GM12878 (cell line): ENCODE results near the gene AFG1L. TPM values are rescaled to one million over a fixed set of nuclear protein-coding genes. Genes with fewer than 3 reads are reported as not detected.

Experiments used
- BACH1 ChIP-seq: fragments of 450-650 bp; IDR thresholded peaks from 2 replicates; pipeline ENCODE4 v1.6.1; 2017; ENCODE audit warnings: mild to moderate bottlenecking, borderline replicate concordance
- BRCA1 ChIP-seq: IDR thresholded peaks from 2 replicates; pipeline ENCODE4 v1.6.1; 2011; ENCODE audit warnings: low read depth, low read length, improper control_type of control experiment
- CHD2 ChIP-seq: IDR thresholded peaks from 2 replicates; pipeline ENCODE4 v1.6.1; 2011; ENCODE audit warnings: low read depth, low read length, improper control_type of control experiment, borderline replicate concordance
- IRF4 ChIP-seq: IDR thresholded peaks from 2 replicates; pipeline ENCODE4 v1.6.1; 2011; ENCODE audit warnings: low read depth, low read length
- KAT2A ChIP-seq: conservative IDR thresholded peaks from 2 replicates; pipeline ENCODE4 v1.6.1; 2011; ENCODE audit warnings: low read depth, low read length; ENCODE audit not compliant: control insufficient read depth
- KLF5 ChIP-seq: fragments of 450-650 bp; IDR thresholded peaks from 2 replicates; pipeline ENCODE4 v1.6.1; 2014; ENCODE audit warnings: mild to moderate bottlenecking; ENCODE audit not compliant: partially characterized antibody
- LARP7 ChIP-seq: fragments of 450-650 bp; IDR thresholded peaks from 2 replicates; pipeline ENCODE4 v1.6.1; 2017; ENCODE audit warnings: mild to moderate bottlenecking
- MTA2 ChIP-seq: fragments of 450-650 bp; IDR thresholded peaks from 2 replicates; pipeline ENCODE4 v1.6.1; 2016; ENCODE audit warnings: low read depth, mild to moderate bottlenecking, moderate library complexity
- MYC ChIP-seq: IDR thresholded peaks from 2 replicates; pipeline ENCODE4 v1.6.1; 2011; ENCODE audit warnings: mild to moderate bottlenecking, low read length, moderate library complexity, inconsistent platforms; ENCODE audit not compliant: insufficient read depth, insufficient replicate concordance, insufficient read length, severe bottlenecking
- POLR2A ChIP-seq: IDR thresholded peaks from 2 replicates; pipeline ENCODE4 v1.6.1; 2011; ENCODE audit warnings: low read depth, mild to moderate bottlenecking, low read length
- POLR2AphosphoS2 ChIP-seq: IDR thresholded peaks from 2 replicates; pipeline ENCODE4 v1.6.1; 2011; ENCODE audit warnings: low read depth, mild to moderate bottlenecking, low read length, improper control_type of control experiment, moderate library complexity
- POLR2AphosphoS5 ChIP-seq: IDR thresholded peaks from 2 replicates; pipeline ENCODE4 v1.6.1; 2011; ENCODE audit warnings: mild to moderate bottlenecking, low read length, inconsistent platforms
- RAD51 ChIP-seq: fragments of 450-650 bp; IDR thresholded peaks from 2 replicates; pipeline ENCODE4 v1.6.1; 2016; ENCODE audit warnings: moderate library complexity, mild to moderate bottlenecking, inconsistent platforms
- SP1 ChIP-seq: IDR thresholded peaks from one replicate; pipeline ENCODE4 v1.6.1; 2011; ENCODE audit warnings: low read depth, low read length
- TBL1XR1 ChIP-seq: IDR thresholded peaks from 2 replicates; pipeline ENCODE4 v1.6.1; 2012; ENCODE audit warnings: low read depth, low read length, improper control_type of control experiment
- YBX1 ChIP-seq: fragments of 450-650 bp; IDR thresholded peaks from 2 replicates; pipeline ENCODE4 v1.6.1; 2016; ENCODE audit warnings: antibody characterized with exemption
- ZNF217 ChIP-seq: fragments of 450-650 bp; IDR thresholded peaks from 2 replicates; pipeline ENCODE4 v1.6.1; 2017; ENCODE audit warnings: antibody characterized with exemption, mild to moderate bottlenecking
- ZNF24 ChIP-seq: fragments of 450-650 bp; IDR thresholded peaks from 2 replicates; pipeline ENCODE4 v1.6.1; 2017; ENCODE audit warnings: antibody characterized with exemption, mild to moderate bottlenecking
- ZZZ3 ChIP-seq: IDR thresholded peaks from 2 replicates; pipeline ENCODE4 v1.6.1; 2011; ENCODE audit warnings: low read depth; ENCODE audit not compliant: control insufficient read depth, insufficient read length
- polyA plus RNA-seq, 11 experiments: library from polyadenylated mRNA; depleted of rRNA in 4 of 11; unstranded in 6 of 11; stranded (reverse) in 5 of 11; fragments of >200 nt; fragmentation: Nextera tagmentation in 4 of 11; fragmentation: Illumina TruSeq in 1 of 11; extraction: Ambion mirVana in 4 of 11; extraction: Trizol in 1 of 11; gene quantifications; 1 replicate in 1 of 11; 2 replicates in 10 of 11; pipeline versions ENCODE4 v1.2.1 to v1.2.3, GENCODE V29; 2011 to 2016; ENCODE audit warnings: inconsistent platforms in 2 of 11, missing spikeins in 2 of 11, low read depth in 1 of 11
- total RNA-seq, 4 experiments: library from RNA; depleted of rRNA in 3 of 4; stranded (reverse); fragments of >200 nt in 3 of 4; fragmentation: Illumina TruSeq in 1 of 4; extraction: Trizol in 1 of 4; gene quantifications; 2 replicates each; pipeline versions ENCODE4 v1.2.1 to v1.2.3, GENCODE V29; 2013 to 2021
- TF ChIP-seq, protein P1 (sequence below): IDR thresholded peaks from 2 replicates; pipeline ENCODE4 v1.6.1; 2012; ENCODE audit warnings: low read length, inconsistent platforms
- TF ChIP-seq, protein P2 (sequence below): fragments of 150-350 bp; IDR thresholded peaks from 2 replicates; pipeline ENCODE4 v1.6.1; 2014; ENCODE audit warnings: mild to moderate bottlenecking, low read depth, low read length
- TF ChIP-seq, protein P3 (sequence below): IDR thresholded peaks from 2 replicates; pipeline ENCODE4 v1.6.1; 2011; ENCODE audit warnings: mild to moderate bottlenecking, low read depth, low read length, moderate library complexity; ENCODE audit not compliant: insufficient replicate concordance
- TF ChIP-seq, protein P4 (sequence below): fragments of 450-650 bp; IDR thresholded peaks from 2 replicates; pipeline ENCODE4 v1.6.1; 2018; ENCODE audit warnings: mild to moderate bottlenecking, low read depth, moderate library complexity; ENCODE audit not compliant: partially characterized antibody
- TF ChIP-seq, protein P5 (sequence below): fragments of 450-650 bp; IDR thresholded peaks from 2 replicates; pipeline ENCODE4 v1.6.1; 2016; ENCODE audit warnings: mild to moderate bottlenecking

The AFG1L gene
- total and polyA plus RNA-seq, 10 of the 15 experiments (the other 5 are each of a cell fraction or from before 2014, with no cell fraction given) = 2.3 to 9.0 (median 4.3) TPM

DNA sequence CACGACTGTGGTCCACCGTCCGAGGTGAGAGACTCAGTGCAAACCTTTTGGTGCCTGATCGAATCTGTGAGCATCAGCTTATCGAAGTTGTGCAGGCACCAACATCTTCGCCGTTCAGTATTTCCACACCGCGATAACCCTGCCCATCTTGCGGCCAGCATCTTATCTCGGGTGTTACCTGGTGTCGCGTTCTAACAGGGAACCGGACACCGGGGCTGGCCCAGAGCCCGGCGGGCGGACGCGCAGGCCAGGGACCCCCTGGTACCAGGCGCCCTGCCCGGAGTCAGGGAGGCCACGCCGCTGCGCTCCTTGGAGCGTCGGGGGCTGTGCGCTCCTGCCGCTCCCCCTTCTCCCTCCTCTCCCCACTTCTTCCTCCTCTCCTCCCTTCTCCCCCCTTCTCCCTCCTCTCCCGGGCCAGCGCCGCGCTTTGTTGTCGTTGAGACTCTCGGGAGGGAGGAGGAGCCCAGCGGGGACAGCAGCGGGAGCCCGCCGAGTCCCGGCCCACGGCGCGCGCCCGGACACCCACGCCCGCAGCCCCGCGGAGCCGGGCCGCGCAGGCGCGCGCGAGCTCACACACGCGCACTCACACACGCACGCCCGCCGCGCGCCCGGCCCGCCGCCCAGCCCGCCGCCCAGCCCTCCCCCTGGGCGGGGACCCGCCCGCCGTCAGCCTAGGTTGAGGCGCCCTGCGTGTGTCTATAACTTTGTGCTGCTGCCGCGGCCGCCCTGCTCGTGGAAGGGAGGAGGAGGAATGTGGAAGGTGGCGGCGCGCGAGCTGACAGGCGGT, 264.4 kb downstream of the AFG1L start (continued):
- TF ChIP-seq, protein P1, sequence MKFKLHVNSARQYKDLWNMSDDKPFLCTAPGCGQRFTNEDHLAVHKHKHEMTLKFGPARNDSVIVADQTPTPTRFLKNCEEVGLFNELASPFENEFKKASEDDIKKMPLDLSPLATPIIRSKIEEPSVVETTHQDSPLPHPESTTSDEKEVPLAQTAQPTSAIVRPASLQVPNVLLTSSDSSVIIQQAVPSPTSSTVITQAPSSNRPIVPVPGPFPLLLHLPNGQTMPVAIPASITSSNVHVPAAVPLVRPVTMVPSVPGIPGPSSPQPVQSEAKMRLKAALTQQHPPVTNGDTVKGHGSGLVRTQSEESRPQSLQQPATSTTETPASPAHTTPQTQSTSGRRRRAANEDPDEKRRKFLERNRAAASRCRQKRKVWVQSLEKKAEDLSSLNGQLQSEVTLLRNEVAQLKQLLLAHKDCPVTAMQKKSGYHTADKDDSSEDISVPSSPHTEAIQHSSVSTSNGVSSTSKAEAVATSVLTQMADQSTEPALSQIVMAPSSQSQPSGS = no peak
- TF ChIP-seq IRF4 (no peak), KLF5 (no peak), BACH1 (peak; percentile 88; the same call in 1 of the 2 replicates), RAD51 (no peak), ZNF217 (0 out of 2 replicates have a peak, but pooled peaks have one; percentile 24), POLR2A (peak; percentile 84), POLR2AphosphoS5 (peak; percentile 47), KAT2A (no peak), SP1 (peak; percentile 25), MTA2 (no peak), TBL1XR1 (no peak), MYC (no peak), POLR2AphosphoS2 (peak; percentile 34; the same call in 1 of the 2 replicates), ZZZ3 (no peak), ZNF24 (no peak), BRCA1 (no peak), LARP7 (no peak; the same call in 1 of the 2 replicates), CHD2 (peak; percentile 41; the same call in 1 of the 2 replicates), YBX1 (no peak)
- TF ChIP-seq, protein P2, sequence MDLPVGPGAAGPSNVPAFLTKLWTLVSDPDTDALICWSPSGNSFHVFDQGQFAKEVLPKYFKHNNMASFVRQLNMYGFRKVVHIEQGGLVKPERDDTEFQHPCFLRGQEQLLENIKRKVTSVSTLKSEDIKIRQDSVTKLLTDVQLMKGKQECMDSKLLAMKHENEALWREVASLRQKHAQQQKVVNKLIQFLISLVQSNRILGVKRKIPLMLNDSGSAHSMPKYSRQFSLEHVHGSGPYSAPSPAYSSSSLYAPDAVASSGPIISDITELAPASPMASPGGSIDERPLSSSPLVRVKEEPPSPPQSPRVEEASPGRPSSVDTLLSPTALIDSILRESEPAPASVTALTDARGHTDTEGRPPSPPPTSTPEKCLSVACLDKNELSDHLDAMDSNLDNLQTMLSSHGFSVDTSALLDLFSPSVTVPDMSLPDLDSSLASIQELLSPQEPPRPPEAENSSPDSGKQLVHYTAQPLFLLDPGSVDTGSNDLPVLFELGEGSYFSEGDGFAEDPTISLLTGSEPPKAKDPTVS = no peak
- TF ChIP-seq, protein P3, sequence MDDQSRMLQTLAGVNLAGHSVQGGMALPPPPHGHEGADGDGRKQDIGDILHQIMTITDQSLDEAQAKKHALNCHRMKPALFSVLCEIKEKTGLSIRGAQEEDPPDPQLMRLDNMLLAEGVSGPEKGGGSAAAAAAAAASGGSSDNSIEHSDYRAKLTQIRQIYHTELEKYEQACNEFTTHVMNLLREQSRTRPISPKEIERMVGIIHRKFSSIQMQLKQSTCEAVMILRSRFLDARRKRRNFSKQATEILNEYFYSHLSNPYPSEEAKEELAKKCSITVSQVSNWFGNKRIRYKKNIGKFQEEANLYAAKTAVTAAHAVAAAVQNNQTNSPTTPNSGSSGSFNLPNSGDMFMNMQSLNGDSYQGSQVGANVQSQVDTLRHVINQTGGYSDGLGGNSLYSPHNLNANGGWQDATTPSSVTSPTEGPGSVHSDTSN = peak; percentile 66
- TF ChIP-seq, protein P4, sequence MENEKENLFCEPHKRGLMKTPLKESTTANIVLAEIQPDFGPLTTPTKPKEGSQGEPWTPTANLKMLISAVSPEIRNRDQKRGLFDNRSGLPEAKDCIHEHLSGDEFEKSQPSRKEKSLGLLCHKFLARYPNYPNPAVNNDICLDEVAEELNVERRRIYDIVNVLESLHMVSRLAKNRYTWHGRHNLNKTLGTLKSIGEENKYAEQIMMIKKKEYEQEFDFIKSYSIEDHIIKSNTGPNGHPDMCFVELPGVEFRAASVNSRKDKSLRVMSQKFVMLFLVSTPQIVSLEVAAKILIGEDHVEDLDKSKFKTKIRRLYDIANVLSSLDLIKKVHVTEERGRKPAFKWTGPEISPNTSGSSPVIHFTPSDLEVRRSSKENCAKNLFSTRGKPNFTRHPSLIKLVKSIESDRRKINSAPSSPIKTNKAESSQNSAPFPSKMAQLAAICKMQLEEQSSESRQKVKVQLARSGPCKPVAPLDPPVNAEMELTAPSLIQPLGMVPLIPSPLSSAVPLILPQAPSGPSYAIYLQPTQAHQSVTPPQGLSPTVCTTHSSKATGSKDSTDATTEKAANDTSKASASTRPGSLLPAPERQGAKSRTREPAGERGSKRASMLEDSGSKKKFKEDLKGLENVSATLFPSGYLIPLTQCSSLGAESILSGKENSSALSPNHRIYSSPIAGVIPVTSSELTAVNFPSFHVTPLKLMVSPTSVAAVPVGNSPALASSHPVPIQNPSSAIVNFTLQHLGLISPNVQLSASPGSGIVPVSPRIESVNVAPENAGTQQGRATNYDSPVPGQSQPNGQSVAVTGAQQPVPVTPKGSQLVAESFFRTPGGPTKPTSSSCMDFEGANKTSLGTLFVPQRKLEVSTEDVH = no peak
- TF ChIP-seq, protein P5, sequence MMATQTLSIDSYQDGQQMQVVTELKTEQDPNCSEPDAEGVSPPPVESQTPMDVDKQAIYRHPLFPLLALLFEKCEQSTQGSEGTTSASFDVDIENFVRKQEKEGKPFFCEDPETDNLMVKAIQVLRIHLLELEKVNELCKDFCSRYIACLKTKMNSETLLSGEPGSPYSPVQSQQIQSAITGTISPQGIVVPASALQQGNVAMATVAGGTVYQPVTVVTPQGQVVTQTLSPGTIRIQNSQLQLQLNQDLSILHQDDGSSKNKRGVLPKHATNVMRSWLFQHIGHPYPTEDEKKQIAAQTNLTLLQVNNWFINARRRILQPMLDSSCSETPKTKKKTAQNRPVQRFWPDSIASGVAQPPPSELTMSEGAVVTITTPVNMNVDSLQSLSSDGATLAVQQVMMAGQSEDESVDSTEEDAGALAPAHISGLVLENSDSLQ = peak; percentile 28; the same call in 1 of the 2 replicates
